Tibial artery (tissue), 4 donors: Measurements from ENCODE around the gene BEND5.
A peak's percentile ranks its signal among the peaks of the same experiment; 100 is the strongest.

Experiments
- DNase-seq, 2 donors: peaks; one replicate each; pipeline ENCODE4 v3.0.0-alpha.2; 2019
- H3K27ac ChIP-seq, 2 donors: fragments of 200-600 bp; sonication (generic) in 1 of 2; 1 replicate in 1 of 2; 2 replicates in 1 of 2; pipeline ENCODE4 v1.5.1; 2018 to 2019; ENCODE audit warnings: mild to moderate bottlenecking in 1 of 2
- H3K27me3 ChIP-seq, 2 donors: fragments of 200-600 bp; sonication (generic) in 1 of 2; one replicate each; pipeline versions ENCODE4 v1.5.1 to v1.6.0; 2016 to 2019
- H3K36me3 ChIP-seq, 3 donors: fragments of 200-600 bp; sonication (generic) in 2 of 3; one replicate each; pipeline ENCODE4 v1.5.1; 2016 to 2019; ENCODE audit warnings: mild to moderate bottlenecking in 2 of 3
- H3K4me1 ChIP-seq, 4 donors: fragments of 200-600 bp; sonication (generic) in 2 of 4; 1 replicate in 3 of 4; 2 replicates in 1 of 4; pipeline ENCODE4 v1.5.1; 2016 to 2019
- H3K4me3 ChIP-seq, 2 donors: fragments of 200-600 bp; sonication (generic) in 1 of 2; 1 replicate in 1 of 2; 2 replicates in 1 of 2; pipeline ENCODE4 v1.5.1; 2018 to 2019; ENCODE audit warnings: mild to moderate bottlenecking in 2 of 2
- H3K9me3 ChIP-seq, 3 donors: fragments of 200-600 bp; sonication (generic) in 1 of 3; one replicate each; pipeline ENCODE4 v1.5.1; 2016 to 2019
- CTCF ChIP-seq, 2 experiments: fragments of 200-600 bp in 1 of 2; fragments of 450-650 bp in 1 of 2; IDR thresholded peaks; one replicate each; pipeline ENCODE4 v1.5.1; 2017 to 2019; ENCODE audit warnings: antibody characterized with exemption in 2 of 2, mild to moderate bottlenecking in 1 of 2, moderate library complexity in 1 of 2
- intact Hi-C: fragments of 100-400 bp; cut with DNase I; formaldehyde crosslinking; loops from one replicate; pipeline ENCODE4 v1.15.0; 2023; ENCODE audit warnings: low total_unique reads

Gene BEND5

GRCh38 chr1:48792961-48793360, 16.3 kb upstream of the BEND5 start:
- Histone ChIP-seq H3K4me3 (no peak overlapping the region), H3K27me3 (no peaks in the 10 kb centered on the region), H3K36me3 (no peaks in the 10 kb centered on the region), H3K9me3 (no peaks in the 10 kb centered on the region), H3K4me1 (peaks cover 0 to 10% (median 7%) of the 10 kb centered on the region in 4 donors), H3K27ac (no peak overlapping the region)
- no peak for DNase-seq
- intact Hi-C loops = no loop called here
- TF ChIP-seq CTCF (IDR thresholded peaks at IDR 0.05) = no peak

GRCh38 chr1:48790397-48790796, 13.7 kb upstream of the BEND5 start:
- H3K4me1 ChIP-seq = peaks cover 0 to 10% (median 7%) of the 10 kb centered on the region in 4 donors
- H3K4me3 ChIP-seq = no peak overlapping the region
- DNase-seq = no peak
- H3K27ac ChIP-seq = no peak overlapping the region
- H3K27me3 ChIP-seq = no peaks in the 10 kb centered on the region
- no peaks in the 10 kb centered on the region for H3K36me3 ChIP-seq
- no peaks in the 10 kb centered on the region for H3K9me3 ChIP-seq
- intact Hi-C loops = no loop called here
- no peak for TF ChIP-seq CTCF (IDR thresholded peaks at IDR 0.05)

- no peaks in the 10 kb centered on the region for H3K9me3 ChIP-seq
- no peak for DNase-seq
- no peaks in the 10 kb centered on the region for H3K27me3 ChIP-seq
- H3K4me1 ChIP-seq = peaks cover 0 to 10% (median 7%) of the 10 kb centered on the region in 4 donors
- no peak overlapping the region for H3K4me3 ChIP-seq
- H3K36me3 ChIP-seq = no peaks in the 10 kb centered on the region
- TF ChIP-seq CTCF (IDR thresholded peaks at IDR 0.05) = no peak
- intact Hi-C loops = no loop called here
- peak overlapping the region in 1 of 2 donors; percentile 4 for H3K27ac ChIP-seq
Observed at GRCh38 chr1:48789903-48790302, 13.2 kb upstream of the BEND5 start.

- Histone ChIP-seq H3K36me3 (no peaks in the 10 kb centered on the region), H3K9me3 (no peaks in the 10 kb centered on the region), H3K27me3 (no peaks in the 10 kb centered on the region), H3K4me1 (peaks cover 0 to 10% (median 7%) of the 10 kb centered on the region in 4 donors), H3K27ac (no peak overlapping the region), H3K4me3 (no peak overlapping the region)
- intact Hi-C loops = no loop called here
- no peak for TF ChIP-seq CTCF (IDR thresholded peaks at IDR 0.05)
- no peak for DNase-seq
Observed at GRCh38 chr1:48785869-48786268, 9.2 kb upstream of the BEND5 start.

GRCh38 chr1:48784301-48784700, 7.6 kb upstream of the BEND5 start:
- no peaks in the 10 kb centered on the region for H3K36me3 ChIP-seq
- H3K27me3 ChIP-seq = no peaks in the 10 kb centered on the region
- H3K4me1 ChIP-seq = peaks cover 0 to 2% (median under 1%) of the 10 kb centered on the region in 4 donors
- no peak overlapping the region for H3K27ac ChIP-seq
- H3K4me3 ChIP-seq = no peak overlapping the region
- no peaks in the 10 kb centered on the region for H3K9me3 ChIP-seq
- no peak for DNase-seq
- intact Hi-C loops = no loop called here
- TF ChIP-seq CTCF (IDR thresholded peaks at IDR 0.05) = no peak
